ENCODE data around the gene LMO2.

LMO2 gene

DNA sequence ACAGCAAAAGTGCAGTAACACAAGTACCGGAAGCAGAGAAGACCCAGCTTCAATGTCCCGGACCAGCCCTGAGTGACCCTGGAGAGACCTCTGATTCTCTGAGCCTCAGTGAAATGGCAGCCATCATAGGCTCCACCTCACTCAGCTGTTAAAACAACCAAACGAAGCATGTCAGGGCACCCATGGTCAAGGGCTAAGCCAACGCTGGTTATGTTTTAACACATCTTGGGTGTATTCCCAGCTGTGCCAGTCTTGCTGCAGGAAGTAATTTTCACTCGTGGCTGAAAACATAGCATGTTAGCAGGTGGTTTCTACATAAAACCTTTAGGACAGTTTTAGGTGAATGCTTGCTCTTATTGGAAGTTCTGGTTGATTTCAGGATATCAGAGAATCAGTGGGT is 30.9 kb downstream of the LMO2 start:
- TF ChIP-seq OSR1 (CRISPR knock-in tag; IDR thresholded peaks at IDR 0.05): no peak
- TF ChIP-seq BACH2 (CRISPR knock-in tag; IDR thresholded peaks at IDR 0.05; ENCODE audit: borderline replicate concordance): no peak
- no peak for TF ChIP-seq TOX (CRISPR knock-in tag; IDR thresholded peaks at IDR 0.05; ENCODE audit: borderline replicate concordance)
- no peak for TF ChIP-seq PPARA (CRISPR knock-in tag; IDR thresholded peaks at IDR 0.05; ENCODE audit: borderline replicate concordance)
- no peak for TF ChIP-seq ZC3H10 (CRISPR knock-in tag; IDR thresholded peaks at IDR 0.05)
- TF ChIP-seq CSDC2 (CRISPR knock-in tag; IDR thresholded peaks at IDR 0.05): no peak
- TF ChIP-seq ARNTL (CRISPR knock-in tag; IDR thresholded peaks at IDR 0.05; ENCODE audit: borderline replicate concordance, low read depth): no peak
- TF ChIP-seq ZNF70 (CRISPR knock-in tag; IDR thresholded peaks at IDR 0.05): no peak
- no peak for TF ChIP-seq ZFP30 (CRISPR knock-in tag; IDR thresholded peaks at IDR 0.05)
- TF ChIP-seq ZFP3 (CRISPR knock-in tag; IDR thresholded peaks at IDR 0.05): no peak
- TF ChIP-seq GLIS3 (CRISPR knock-in tag; IDR thresholded peaks at IDR 0.05): no peak
- TF ChIP-seq, protein P1, sequence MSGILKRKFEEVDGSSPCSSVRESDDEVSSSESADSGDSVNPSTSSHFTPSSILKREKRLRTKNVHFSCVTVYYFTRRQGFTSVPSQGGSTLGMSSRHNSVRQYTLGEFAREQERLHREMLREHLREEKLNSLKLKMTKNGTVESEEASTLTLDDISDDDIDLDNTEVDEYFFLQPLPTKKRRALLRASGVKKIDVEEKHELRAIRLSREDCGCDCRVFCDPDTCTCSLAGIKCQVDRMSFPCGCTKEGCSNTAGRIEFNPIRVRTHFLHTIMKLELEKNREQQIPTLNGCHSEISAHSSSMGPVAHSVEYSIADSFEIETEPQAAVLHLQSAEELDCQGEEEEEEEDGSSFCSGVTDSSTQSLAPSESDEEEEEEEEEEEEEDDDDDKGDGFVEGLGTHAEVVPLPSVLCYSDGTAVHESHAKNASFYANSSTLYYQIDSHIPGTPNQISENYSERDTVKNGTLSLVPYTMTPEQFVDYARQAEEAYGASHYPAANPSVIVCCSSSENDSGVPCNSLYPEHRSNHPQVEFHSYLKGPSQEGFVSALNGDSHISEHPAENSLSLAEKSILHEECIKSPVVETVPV (CRISPR knock-in tag; IDR thresholded peaks at IDR 0.05): no peak
- TF ChIP-seq, protein P2, sequence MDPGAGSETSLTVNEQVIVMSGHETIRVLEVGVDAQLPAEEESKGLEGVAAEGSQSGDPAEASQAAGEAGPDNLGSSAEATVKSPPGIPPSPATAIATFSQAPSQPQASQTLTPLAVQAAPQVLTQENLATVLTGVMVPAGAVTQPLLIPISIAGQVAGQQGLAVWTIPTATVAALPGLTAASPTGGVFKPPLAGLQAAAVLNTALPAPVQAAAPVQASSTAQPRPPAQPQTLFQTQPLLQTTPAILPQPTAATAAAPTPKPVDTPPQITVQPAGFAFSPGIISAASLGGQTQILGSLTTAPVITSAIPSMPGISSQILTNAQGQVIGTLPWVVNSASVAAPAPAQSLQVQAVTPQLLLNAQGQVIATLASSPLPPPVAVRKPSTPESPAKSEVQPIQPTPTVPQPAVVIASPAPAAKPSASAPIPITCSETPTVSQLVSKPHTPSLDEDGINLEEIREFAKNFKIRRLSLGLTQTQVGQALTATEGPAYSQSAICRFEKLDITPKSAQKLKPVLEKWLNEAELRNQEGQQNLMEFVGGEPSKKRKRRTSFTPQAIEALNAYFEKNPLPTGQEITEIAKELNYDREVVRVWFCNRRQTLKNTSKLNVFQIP (CRISPR knock-in tag; IDR thresholded peaks at IDR 0.05; ENCODE audit: borderline replicate concordance, low read depth): no peak

GRCh38 chr11:33859306-33859705 is 32.6 kb downstream of the LMO2 start:
- TF ChIP-seq RARB (CRISPR knock-in tag; IDR thresholded peaks at IDR 0.05): no peak
- no peak for TF ChIP-seq CREB5 (CRISPR knock-in tag; IDR thresholded peaks at IDR 0.05; ENCODE audit: low read depth)
- no peak for TF ChIP-seq ARNTL (CRISPR knock-in tag; IDR thresholded peaks at IDR 0.05; ENCODE audit: borderline replicate concordance, low read depth)
- TF ChIP-seq TOX (CRISPR knock-in tag; IDR thresholded peaks at IDR 0.05; ENCODE audit: borderline replicate concordance): no peak
- TF ChIP-seq, protein P3, sequence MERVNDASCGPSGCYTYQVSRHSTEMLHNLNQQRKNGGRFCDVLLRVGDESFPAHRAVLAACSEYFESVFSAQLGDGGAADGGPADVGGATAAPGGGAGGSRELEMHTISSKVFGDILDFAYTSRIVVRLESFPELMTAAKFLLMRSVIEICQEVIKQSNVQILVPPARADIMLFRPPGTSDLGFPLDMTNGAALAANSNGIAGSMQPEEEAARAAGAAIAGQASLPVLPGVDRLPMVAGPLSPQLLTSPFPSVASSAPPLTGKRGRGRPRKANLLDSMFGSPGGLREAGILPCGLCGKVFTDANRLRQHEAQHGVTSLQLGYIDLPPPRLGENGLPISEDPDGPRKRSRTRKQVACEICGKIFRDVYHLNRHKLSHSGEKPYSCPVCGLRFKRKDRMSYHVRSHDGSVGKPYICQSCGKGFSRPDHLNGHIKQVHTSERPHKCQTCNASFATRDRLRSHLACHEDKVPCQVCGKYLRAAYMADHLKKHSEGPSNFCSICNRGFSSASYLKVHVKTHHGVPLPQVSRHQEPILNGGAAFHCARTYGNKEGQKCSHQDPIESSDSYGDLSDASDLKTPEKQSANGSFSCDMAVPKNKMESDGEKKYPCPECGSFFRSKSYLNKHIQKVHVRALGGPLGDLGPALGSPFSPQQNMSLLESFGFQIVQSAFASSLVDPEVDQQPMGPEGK (CRISPR knock-in tag; IDR thresholded peaks at IDR 0.05; ENCODE audit: borderline replicate concordance): no peak
- no peak for ATAC-seq

More for the DNA sequence above, 30.9 kb downstream of the LMO2 start:
- ATAC-seq: no peak

- TF ChIP-seq RARB (CRISPR knock-in tag; IDR thresholded peaks at IDR 0.05) (no peak), ESRRG (CRISPR knock-in tag; IDR thresholded peaks at IDR 0.05) (no peak), ZNF565 (CRISPR knock-in tag; conservative IDR thresholded peaks at IDR 0.05; ENCODE audit: low read depth) (no peak), TOX (CRISPR knock-in tag; IDR thresholded peaks at IDR 0.05; ENCODE audit: borderline replicate concordance) (no peak), ZFP3 (CRISPR knock-in tag; IDR thresholded peaks at IDR 0.05) (no peak), OSR1 (CRISPR knock-in tag; IDR thresholded peaks at IDR 0.05) (no peak)
- TF ChIP-seq, protein P3 (CRISPR knock-in tag; IDR thresholded peaks at IDR 0.05; ENCODE audit: borderline replicate concordance): no peak
- peak; percentile 98 for ATAC-seq
These were observed 33.9 kb downstream of the LMO2 start for GRCh38 chr11:33857933-33858371.

GRCh38 chr11:33855500-33855899 is 36.4 kb downstream of the LMO2 start:
- no peak for ATAC-seq
- no peak for TF ChIP-seq ESRRG (CRISPR knock-in tag; IDR thresholded peaks at IDR 0.05)
- TF ChIP-seq ZNF70 (CRISPR knock-in tag; IDR thresholded peaks at IDR 0.05): no peak
- TF ChIP-seq TSHZ2 (CRISPR knock-in tag; IDR thresholded peaks at IDR 0.05): no peak
- no peak for TF ChIP-seq PPARA (CRISPR knock-in tag; IDR thresholded peaks at IDR 0.05; ENCODE audit: borderline replicate concordance)
- TF ChIP-seq, protein P2 (CRISPR knock-in tag; IDR thresholded peaks at IDR 0.05; ENCODE audit: borderline replicate concordance, low read depth): no peak
- TF ChIP-seq, protein P1 (CRISPR knock-in tag; IDR thresholded peaks at IDR 0.05): no peak
- TF ChIP-seq SNAI2 (CRISPR knock-in tag; IDR thresholded peaks at IDR 0.05): no peak
- no peak for TF ChIP-seq ZFP30 (CRISPR knock-in tag; IDR thresholded peaks at IDR 0.05)
- TF ChIP-seq TCF4 (CRISPR knock-in tag; IDR thresholded peaks at IDR 0.05; ENCODE audit: borderline replicate concordance): no peak
